Measurements from ENCODE around the gene ACADS.

The ACADS gene

GRCh38 chr12:120725659-120726509 is at the start of gene ACADS:
Gene ACADS (plus strand): TSS chr12:120725826. CDS start chr12:120725886, 60 bp downstream.
- DNase-seq: peak; percentile 92

DNA sequence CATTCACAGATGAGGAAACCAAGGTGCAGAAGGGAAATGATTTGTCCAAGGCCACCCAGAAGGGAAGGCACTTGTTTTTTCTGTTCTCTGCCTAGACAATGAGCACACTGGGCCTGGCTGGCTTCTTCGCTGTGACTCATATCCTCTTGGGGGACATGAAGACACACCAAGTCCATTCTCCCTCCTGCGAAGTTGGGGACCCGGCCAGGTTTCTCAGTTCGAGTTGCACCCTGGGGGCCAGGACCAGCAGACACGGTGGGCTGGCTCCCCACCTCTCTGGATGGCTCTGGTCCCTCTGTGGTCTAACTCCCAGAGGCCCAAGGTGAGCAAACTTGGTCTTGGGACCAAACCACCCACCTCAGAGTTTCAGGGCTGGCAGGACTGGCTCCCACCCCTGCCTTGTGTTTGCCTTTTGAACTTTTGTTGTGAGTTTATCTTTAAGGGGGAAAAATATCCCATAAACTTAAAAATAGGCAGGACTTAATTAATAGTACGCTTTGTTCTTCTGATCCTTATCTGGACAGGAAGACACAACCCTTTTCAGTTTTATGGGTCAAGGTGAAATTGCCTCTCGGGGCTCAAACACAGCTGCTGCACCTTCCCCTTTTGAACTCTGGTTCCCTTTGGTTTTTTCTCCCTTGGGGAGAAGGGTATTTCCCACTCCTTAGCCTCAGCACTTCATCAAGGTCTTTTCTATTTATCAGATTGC is 47.7 kb upstream of the ACADS start:
- no peak for DNase-seq

DNA sequence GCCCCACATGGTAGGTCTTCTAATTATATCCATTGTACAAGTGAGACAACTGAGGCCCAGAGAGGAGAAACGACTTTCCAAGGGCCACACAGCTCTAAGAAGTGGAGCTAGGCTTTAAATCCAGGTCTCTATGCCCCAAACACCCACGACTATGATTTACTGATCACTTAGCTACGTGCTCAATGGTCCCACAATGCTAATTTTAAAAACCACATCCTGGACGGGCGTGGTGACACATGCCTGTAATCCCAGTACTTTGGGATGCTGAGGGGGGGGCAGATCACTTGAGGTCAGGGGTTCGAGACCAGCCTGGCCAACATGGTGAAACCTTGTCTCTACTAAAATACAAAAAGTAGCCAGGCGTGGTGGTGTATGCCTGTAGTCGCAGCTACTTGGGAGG is 47.1 kb upstream of the ACADS start:
- no peak for DNase-seq

DNA sequence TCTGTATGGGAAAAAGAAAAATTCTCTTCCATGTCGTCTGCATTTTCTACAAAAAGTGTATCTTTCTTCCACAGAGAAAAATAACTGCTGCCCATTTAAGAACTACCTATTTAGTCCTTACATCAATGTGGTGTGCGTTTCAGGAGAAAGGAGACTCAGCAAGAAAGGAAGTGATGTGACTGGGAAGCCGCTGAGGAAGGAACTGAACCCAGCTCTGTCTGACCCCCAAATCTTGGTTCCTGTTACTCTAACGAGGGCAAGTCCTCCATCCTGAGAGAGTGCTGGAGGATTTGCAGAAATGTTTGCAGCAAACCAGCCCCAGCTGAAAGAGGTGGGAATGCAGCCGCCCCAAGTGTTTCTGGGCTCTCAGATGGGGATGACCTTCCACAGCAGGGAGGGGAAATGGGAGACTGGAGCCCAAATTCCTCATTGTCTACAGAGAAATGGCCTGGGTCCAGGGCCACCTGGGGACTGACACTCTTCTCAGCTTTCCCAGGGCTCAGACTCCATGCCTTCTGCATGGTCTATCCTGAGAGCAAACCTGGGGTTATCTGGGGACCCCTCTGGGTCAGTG is 45.4 kb upstream of the ACADS start:
- DNase-seq: no peak

- DNase-seq: no peak
Observed at GRCh38 chr12:120684523-120684932, 41.1 kb upstream of the ACADS start.

DNA sequence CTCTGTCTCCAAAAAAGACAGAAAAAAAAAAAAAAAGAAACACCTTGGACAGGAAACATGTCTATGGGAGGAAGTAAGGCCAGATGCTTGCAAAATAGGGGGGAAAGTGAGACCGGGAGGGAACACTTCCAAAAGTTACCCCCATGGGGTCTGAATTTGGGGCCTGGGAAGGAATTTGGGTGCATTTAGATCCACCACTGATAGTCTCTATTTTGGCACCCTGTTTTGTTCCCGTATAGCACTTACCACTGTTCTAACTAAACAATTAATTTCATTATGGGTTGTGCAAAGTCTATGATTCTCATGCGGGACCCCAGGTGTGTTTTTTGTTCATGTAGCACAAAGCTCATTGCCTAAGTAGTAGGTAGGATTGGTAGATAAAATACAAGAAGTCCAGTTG is 40.1 kb upstream of the ACADS start:
- DNase-seq: no peak

- DNase-seq: peak; percentile 99
Observed at GRCh38 chr12:120686151-120686689, 39.4 kb upstream of the ACADS start.

- DNase-seq: peak; percentile 98
Observed at GRCh38 chr12:120686690-120687577, 38.7 kb upstream of the ACADS start, which contains the start of gene MLEC. Gene MLEC (plus strand): TSS chr12:120687149. CDS start chr12:120687297, 148 bp downstream.

DNA sequence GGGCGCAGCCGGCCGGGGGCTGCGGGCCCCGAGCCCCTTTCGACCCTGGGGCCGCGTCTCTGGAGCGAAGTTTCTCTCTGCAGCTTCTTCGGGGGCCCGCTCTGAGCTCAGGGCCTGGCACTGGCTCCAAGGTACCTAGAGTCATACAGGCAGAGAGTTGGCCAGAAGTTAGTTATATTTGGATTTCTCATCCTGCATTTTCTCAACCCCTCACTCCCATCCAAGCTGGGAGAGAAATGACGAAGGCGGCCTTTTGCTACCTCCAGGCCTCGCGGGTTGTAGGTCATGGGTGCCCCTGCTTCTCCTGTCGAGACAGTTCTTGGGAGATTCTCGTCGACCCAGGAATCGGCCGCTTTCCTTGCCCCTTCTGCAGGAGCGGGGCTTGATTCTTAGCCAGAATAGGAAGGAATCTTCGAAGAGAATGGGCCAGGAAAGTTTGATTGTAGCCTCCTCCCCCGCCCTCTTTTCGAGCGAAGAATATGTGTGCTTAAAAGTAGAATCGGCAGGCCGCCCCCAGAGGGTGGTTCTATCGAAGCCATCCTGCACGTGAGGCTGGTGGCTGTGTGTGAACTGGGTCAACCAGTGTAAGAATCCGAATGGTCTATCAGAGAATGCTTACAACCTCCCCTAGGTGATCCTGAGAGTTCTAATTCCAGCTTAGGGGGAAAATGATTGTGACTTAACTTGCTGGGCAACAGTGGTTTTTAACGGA is 37.9 kb upstream of the ACADS start:
- no peak for DNase-seq

GRCh38 chr12:120688527-120689071 is 37.0 kb upstream of the ACADS start:
- DNase-seq: no peak

GRCh38 chr12:120689397-120690082 is 36.1 kb upstream of the ACADS start:
- DNase-seq: no peak

DNA sequence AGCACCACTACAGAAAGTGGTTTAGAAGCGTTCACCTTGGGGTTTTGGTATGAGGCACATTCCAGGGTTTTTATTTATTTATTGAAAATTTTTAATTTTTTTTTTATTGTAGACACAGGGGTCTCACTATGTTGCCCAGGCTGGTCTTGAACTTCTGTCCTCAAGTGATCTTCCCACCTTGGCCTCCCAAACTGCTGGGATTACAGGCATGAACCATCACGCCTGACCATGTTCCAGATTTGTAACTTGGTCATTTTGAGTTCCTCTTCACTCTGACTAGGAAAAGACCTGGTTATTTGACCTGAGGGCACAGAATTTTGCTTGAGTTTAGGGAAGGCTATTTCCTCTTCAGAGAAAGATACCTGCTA is 35.6 kb upstream of the ACADS start:
- DNase-seq: no peak

- no peak for DNase-seq
Observed at GRCh38 chr12:120690978-120691377, 34.6 kb upstream of the ACADS start.

DNA sequence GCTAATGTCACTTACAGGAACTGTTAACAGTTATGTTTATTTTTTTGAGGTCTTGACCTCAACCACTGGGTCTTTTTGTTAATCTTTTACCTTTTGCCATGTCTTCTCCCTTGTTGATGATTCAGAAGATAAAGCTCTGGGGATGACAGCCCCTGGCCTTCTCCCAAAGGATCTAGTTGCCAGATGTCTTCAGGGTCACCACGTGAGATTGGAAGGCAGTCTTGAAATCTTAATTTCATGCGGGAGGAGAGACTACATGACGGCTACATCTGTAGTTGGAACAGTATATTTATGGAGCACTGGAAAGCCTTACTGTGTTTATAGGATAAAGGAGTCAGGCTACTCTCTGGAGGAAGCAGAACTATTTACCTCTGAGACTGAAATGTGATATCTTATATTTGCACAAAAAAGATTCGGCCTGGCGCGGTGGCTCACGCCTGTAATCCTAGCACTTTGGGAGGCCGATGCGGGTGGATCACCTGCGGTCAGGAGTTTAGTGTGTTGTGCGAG is 33.0 kb upstream of the ACADS start:
- no peak for DNase-seq

DNA sequence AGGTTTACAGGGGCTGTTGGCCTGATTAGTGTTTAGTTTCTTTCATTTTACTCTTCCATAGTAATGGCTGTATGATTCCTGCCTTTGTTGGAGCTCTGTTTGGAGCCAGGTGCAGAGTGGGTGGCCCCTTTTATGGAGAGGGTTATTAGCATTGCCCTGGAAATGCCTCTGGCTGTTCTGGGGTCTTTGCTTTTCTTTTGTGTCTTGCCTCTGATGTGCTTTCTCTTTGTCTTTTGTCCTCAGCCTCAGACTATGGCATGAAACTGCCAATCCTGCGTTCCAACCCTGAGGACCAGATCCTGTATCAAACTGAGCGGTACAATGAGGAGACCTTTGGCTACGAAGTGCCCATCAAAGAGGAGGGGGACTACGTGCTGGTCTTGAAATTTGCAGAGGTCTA is 31.8 kb upstream of the ACADS start:
- DNase-seq: no peak

DNA sequence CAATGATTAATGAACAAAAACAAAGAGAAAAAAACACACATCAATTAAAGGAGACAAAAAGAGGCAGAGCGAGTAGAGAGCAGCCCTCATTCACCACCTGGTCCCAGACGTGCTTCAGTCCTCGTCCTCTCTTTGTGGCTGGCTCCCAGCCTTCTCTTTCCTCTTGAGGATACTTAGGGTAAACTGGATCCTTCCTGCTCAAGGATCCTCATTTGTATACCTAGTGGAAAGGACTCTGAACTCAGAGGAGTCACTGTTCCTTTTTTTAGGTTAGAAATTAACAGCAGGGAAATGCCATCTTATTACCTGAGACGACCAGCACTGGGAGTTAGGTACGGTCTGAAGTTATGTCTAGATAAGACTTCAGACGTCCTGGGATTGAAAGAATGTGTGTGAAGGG is 29.0 kb upstream of the ACADS start:
- no peak for DNase-seq

DNA sequence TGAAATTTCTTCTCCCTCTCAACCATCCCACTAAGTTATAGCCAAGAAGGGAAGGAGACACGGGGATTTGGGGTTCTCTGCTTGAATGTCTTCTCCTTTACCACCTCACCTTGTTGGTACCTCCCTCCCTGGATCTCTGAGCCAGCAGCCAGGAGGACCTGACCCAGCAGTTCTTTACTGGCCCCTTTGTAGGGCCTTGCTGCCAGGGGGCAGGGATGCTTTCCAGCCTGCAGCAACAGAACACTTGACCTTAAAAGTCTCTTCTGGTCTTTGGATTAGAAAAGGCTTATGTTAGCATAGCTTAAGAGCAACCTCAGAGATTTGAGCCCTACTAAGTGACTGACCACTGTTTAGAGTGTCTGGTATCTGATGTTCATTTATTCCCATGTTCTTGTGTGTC is 28.3 kb upstream of the ACADS start:
- no peak for DNase-seq

- no peak for DNase-seq
Observed at GRCh38 chr12:120698665-120699064, 27.0 kb upstream of the ACADS start.

- DNase-seq: no peak
Observed at GRCh38 chr12:120699553-120699952, 26.1 kb upstream of the ACADS start.

GRCh38 chr12:120700886-120701285 is 24.7 kb upstream of the ACADS start:
- no peak for DNase-seq

GRCh38 chr12:120702637-120703036 is 23.0 kb upstream of the ACADS start:
- DNase-seq: no peak

Measured in NCI-H345 (cell line).